GOT3 (cell line): Measurements from ENCODE around the gene SPP2.
A peak's percentile ranks its signal among the peaks of the same experiment; 100 is the strongest.

Experiments
- DNase-seq: peaks from one replicate; lab custom pipeline; 2025; ENCODE audit warnings: mixed read lengths; lab: John Stamatoyannopoulos, UW

SPP2 gene

GRCh38 chr2:234092344-234092743, 41.8 kb downstream of the SPP2 start:
- DNase-seq = no peak

- DNase-seq = no peak
Measured at GRCh38 chr2:234095301-234095700, 44.8 kb downstream of the SPP2 start.

GRCh38 chr2:234096164-234096563, 45.7 kb downstream of the SPP2 start:
- no peak for DNase-seq

GRCh38 chr2:234098681-234099080, 48.2 kb downstream of the SPP2 start:
- DNase-seq = no peak

- no peak for DNase-seq
Measured at GRCh38 chr2:234099266-234099665, 48.8 kb downstream of the SPP2 start.

- DNase-seq = no peak
Measured at GRCh38 chr2:234100686-234101085, 50.2 kb downstream of the SPP2 start.

GRCh38 chr2:234102112-234102511, 51.6 kb downstream of the SPP2 start:
- no peak for DNase-seq

- DNase-seq = no peak
Measured at GRCh38 chr2:234107861-234108260, 57.4 kb downstream of the SPP2 start.

GRCh38 chr2:234109321-234109720, 58.8 kb downstream of the SPP2 start:
- DNase-seq = no peak

GRCh38 chr2:234110219-234110618, 59.7 kb downstream of the SPP2 start:
- DNase-seq = no peak

- DNase-seq = peak; percentile 39
Measured at GRCh38 chr2:234111523-234111922, 61.0 kb downstream of the SPP2 start.

GRCh38 chr2:234116010-234116409, 65.5 kb downstream of the SPP2 start:
- no peak for DNase-seq

GRCh38 chr2:234121999-234122398, 71.5 kb downstream of the SPP2 start:
- DNase-seq = no peak

GRCh38 chr2:234125451-234126145, 75.1 kb downstream of the SPP2 start:
- no peak for DNase-seq

GRCh38 chr2:234126146-234126470, 75.6 kb downstream of the SPP2 start:
- no peak for DNase-seq
